Measurements from ENCODE around the gene KRT10. TPM values are rescaled to one million over a fixed set of nuclear protein-coding genes. Genes with fewer than 3 reads are reported as not detected.

Gene KRT10
- total and polyA plus RNA-seq, 12 donors = 0.35 to 58.4 (median 29.4) TPM

DNA sequence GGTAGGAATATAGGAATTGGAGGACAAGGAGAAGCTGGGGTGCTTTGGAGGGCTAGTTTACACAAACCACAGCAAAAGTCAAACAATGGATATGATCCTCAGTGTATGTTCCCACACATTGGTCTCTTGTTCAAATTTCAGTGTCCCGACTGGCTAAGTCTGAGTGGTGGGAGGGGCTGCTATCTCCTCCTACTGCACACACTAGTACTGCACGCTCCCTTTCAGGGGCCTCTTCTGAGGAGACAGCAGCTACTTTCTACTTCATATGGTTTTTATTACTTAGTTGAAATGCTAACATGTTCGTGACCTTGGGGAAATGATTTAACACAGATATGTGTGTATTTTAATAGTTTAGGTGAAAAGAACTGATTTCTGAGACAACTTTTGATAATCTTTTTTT is 18.8 kb upstream of the KRT10 start:
- WGBS, 4 donors = 80 to 86% (median 83%) methylated on average over 3 of the region's 3 CpGs

DNA sequence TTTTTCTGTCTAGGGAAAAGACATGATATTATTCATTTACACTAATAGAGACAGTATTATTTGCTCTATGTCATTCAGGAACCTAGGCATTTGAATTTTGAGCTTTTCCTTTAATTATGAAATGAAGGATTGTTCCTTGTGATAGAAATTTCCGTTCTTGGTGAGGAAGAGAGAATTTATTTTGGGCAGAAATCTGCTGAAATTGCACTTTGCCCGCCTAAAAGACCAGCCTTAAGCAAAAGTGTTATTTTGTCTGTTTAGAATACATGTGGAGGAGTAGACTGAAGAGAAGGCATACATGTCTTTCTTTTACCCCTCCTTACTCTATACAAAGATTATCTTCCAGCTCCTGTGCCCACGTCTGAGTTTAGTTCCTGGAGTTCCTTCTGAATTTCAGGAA is 16.8 kb upstream of the KRT10 start:
- 68 to 80% (median 75%) methylated on average over 3 of the region's 3 CpGs for WGBS, 4 donors
- H3K9me3 ChIP-seq (replicated peaks in 1 of 3) = no peaks in the 10 kb centered on the region
- peaks cover 0 to 7% of the 10 kb centered on the region in 2 donors for H3K36me3 ChIP-seq (replicated peaks in 1 of 2)
- H3K27me3 ChIP-seq = no peaks in the 10 kb centered on the region
- no peak overlapping the region for H3K4me3 ChIP-seq
- TF ChIP-seq, protein P1, sequence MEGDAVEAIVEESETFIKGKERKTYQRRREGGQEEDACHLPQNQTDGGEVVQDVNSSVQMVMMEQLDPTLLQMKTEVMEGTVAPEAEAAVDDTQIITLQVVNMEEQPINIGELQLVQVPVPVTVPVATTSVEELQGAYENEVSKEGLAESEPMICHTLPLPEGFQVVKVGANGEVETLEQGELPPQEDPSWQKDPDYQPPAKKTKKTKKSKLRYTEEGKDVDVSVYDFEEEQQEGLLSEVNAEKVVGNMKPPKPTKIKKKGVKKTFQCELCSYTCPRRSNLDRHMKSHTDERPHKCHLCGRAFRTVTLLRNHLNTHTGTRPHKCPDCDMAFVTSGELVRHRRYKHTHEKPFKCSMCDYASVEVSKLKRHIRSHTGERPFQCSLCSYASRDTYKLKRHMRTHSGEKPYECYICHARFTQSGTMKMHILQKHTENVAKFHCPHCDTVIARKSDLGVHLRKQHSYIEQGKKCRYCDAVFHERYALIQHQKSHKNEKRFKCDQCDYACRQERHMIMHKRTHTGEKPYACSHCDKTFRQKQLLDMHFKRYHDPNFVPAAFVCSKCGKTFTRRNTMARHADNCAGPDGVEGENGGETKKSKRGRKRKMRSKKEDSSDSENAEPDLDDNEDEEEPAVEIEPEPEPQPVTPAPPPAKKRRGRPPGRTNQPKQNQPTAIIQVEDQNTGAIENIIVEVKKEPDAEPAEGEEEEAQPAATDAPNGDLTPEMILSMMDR (IDR thresholded peaks at IDR 0.05) = no peak
- TF ChIP-seq POLR2A (IDR thresholded peaks at IDR 0.05) = no peak
- no peaks in the 10 kb centered on the region for H3K4me1 ChIP-seq (replicated peaks in 1 of 2)
- no peak overlapping the region for H3K27ac ChIP-seq
- intact Hi-C loops (cut with DNase I) = no loop called here
- no peak for DNase-seq

More for the DNA sequence above, 18.8 kb upstream of the KRT10 start:
- Histone ChIP-seq H3K27me3 (no peaks in the 10 kb centered on the region), H3K27ac (no peak overlapping the region), H3K36me3 (replicated peaks in 1 of 2) (no peaks in the 10 kb centered on the region), H3K9me3 (replicated peaks in 1 of 3) (no peaks in the 10 kb centered on the region), H3K4me3 (no peak overlapping the region), H3K4me1 (replicated peaks in 1 of 2) (no peaks in the 10 kb centered on the region)
- intact Hi-C loops (cut with DNase I) = no loop called here
- DNase-seq = no peak
- TF ChIP-seq, protein P1 (IDR thresholded peaks at IDR 0.05) = no peak
- no peak for TF ChIP-seq POLR2A (IDR thresholded peaks at IDR 0.05)

DNA sequence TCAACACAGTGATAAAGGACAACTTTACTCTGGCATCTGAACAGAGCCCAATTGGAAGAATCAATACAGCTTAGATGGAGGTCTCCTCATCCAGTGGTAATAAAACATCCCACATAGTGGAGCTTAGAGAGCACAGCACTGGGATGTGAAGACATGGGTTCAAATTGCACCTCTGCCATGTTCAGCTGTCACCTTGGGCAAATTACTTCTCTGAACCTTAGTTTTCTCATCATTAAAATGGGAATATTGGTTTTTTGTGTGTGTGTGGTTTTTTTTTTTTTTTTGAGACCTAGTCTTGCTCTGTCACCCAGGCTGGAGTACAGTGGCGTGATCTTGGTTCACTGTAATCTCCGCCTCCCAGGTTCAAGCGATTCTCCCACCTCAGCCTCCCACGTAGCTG is 13.6 kb upstream of the KRT10 start:
- DNase-seq = no peak
- TF ChIP-seq POLR2A (IDR thresholded peaks at IDR 0.05) = no peak
- TF ChIP-seq, protein P1 (IDR thresholded peaks at IDR 0.05) = no peak
- H3K9me3 ChIP-seq (replicated peaks in 1 of 3) = no peaks in the 10 kb centered on the region
- 94 to 99% (median 97%) methylated on average over 4 of the region's 4 CpGs for WGBS, 4 donors
- intact Hi-C loops (cut with DNase I) = no loop called here
- peaks cover 0 to 7% of the 10 kb centered on the region in 2 donors for H3K36me3 ChIP-seq (replicated peaks in 1 of 2)
- H3K27me3 ChIP-seq = no peaks in the 10 kb centered on the region
- no peak overlapping the region for H3K4me3 ChIP-seq
- H3K27ac ChIP-seq = no peak overlapping the region
- H3K4me1 ChIP-seq (replicated peaks in 1 of 2) = no peaks in the 10 kb centered on the region

DNA sequence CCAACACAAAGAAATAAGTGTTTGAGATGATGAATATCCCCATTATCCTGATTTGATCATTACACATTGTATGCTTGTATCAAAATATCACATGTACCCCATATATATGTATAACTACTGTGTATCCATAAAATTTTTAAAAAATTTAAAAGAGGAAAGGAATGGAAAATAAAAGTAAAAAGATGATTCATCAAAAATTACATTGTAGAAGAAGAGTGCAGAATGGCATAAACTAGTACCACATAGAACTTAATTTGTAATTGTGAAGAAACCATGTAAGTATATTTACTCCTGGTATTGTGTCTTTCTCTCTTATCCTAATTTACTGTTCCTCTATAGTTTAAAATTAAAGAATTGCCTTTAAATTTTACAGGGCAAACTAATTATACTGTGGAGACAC is 11.5 kb upstream of the KRT10 start:
- no peak for TF ChIP-seq POLR2A (IDR thresholded peaks at IDR 0.05)
- TF ChIP-seq, protein P1 (IDR thresholded peaks at IDR 0.05) = no peak
- DNase-seq = no peak
- Histone ChIP-seq H3K4me3 (no peak overlapping the region), H3K4me1 (replicated peaks in 1 of 2) (no peaks in the 10 kb centered on the region), H3K9me3 (replicated peaks in 1 of 3) (no peaks in the 10 kb centered on the region), H3K27me3 (no peaks in the 10 kb centered on the region), H3K36me3 (replicated peaks in 1 of 2) (peaks cover 0 to 7% of the 10 kb centered on the region in 2 donors), H3K27ac (no peak overlapping the region)
- intact Hi-C loops (cut with DNase I) = no loop called here
